ENCODE results near the gene ISYNA1. TPM values are rescaled to one million over a fixed set of nuclear protein-coding genes. Genes with fewer than 3 reads are reported as not detected.
"Not testable (repeated sequence)": the region's sequence is repeated elsewhere in the genome, so short reads cannot be mapped to it uniquely, and the experiment has no call there.

Gene ISYNA1
- total RNA-seq, 1 donor: 8.0 TPM

- H3K4me2 ChIP-seq (ENCODE audit: insufficient read depth, low read length); H3K4me3 ChIP-seq (ENCODE audit: insufficient read depth, low read length); H4K20me1 ChIP-seq (ENCODE audit: insufficient read depth, low read length); H3K27me3 ChIP-seq (ENCODE audit: insufficient read depth, low read length); H3K79me2 ChIP-seq (ENCODE audit: insufficient read depth, low read length); H3K9me3 ChIP-seq (ENCODE audit: low read depth, low read length); DNase-seq (ENCODE audit: insufficient read length, low spot score, missing footprints); H3K27ac ChIP-seq (ENCODE audit: low read depth, low read length); H2AFZ ChIP-seq (ENCODE audit: low read length); H3K4me1 ChIP-seq (ENCODE audit: insufficient read depth, low read length); H3K36me3 ChIP-seq (ENCODE audit: insufficient read depth, low read length): not testable (repeated sequence)
These were observed 35.3 kb downstream of the ISYNA1 start for GRCh38 chr19:18402455-18403248.

GRCh38 chr19:18401580-18402112, 36.3 kb downstream of the ISYNA1 start:
- Histone ChIP-seq H3K36me3 (ENCODE audit: insufficient read depth, low read length) (no peaks in the 10 kb centered on the region), H4K20me1 (ENCODE audit: insufficient read depth, low read length) (no peaks in the 10 kb centered on the region), H3K27me3 (ENCODE audit: insufficient read depth, low read length) (peaks cover 15% of the 10 kb centered on the region), H2AFZ (ENCODE audit: low read length) (no peak overlapping the region), H3K4me2 (ENCODE audit: insufficient read depth, low read length) (no peak overlapping the region), H3K27ac (ENCODE audit: low read depth, low read length) (no peak overlapping the region), H3K4me1 (ENCODE audit: insufficient read depth, low read length) (peaks cover 15% of the 10 kb centered on the region), H3K4me3 (ENCODE audit: insufficient read depth, low read length) (no peak overlapping the region), H3K79me2 (ENCODE audit: insufficient read depth, low read length) (no peaks in the 10 kb centered on the region), H3K9me3 (ENCODE audit: low read depth, low read length) (no peaks in the 10 kb centered on the region)
- TF ChIP-seq, protein P1, sequence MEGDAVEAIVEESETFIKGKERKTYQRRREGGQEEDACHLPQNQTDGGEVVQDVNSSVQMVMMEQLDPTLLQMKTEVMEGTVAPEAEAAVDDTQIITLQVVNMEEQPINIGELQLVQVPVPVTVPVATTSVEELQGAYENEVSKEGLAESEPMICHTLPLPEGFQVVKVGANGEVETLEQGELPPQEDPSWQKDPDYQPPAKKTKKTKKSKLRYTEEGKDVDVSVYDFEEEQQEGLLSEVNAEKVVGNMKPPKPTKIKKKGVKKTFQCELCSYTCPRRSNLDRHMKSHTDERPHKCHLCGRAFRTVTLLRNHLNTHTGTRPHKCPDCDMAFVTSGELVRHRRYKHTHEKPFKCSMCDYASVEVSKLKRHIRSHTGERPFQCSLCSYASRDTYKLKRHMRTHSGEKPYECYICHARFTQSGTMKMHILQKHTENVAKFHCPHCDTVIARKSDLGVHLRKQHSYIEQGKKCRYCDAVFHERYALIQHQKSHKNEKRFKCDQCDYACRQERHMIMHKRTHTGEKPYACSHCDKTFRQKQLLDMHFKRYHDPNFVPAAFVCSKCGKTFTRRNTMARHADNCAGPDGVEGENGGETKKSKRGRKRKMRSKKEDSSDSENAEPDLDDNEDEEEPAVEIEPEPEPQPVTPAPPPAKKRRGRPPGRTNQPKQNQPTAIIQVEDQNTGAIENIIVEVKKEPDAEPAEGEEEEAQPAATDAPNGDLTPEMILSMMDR (IDR thresholded peaks at IDR 0.05; ENCODE audit: extremely low read depth, low read depth, low read length): peak; percentile 44
- DNase-seq (ENCODE audit: insufficient read length, low spot score, missing footprints): peak; percentile 83

- no peak overlapping the region for H3K4me3 ChIP-seq (ENCODE audit: insufficient read depth, low read length)
- peaks cover 17% of the 10 kb centered on the region for H3K27me3 ChIP-seq (ENCODE audit: insufficient read depth, low read length)
- H3K27ac ChIP-seq (ENCODE audit: low read depth, low read length): no peak overlapping the region
- no peak overlapping the region for H2AFZ ChIP-seq (ENCODE audit: low read length)
- H4K20me1 ChIP-seq (ENCODE audit: insufficient read depth, low read length): no peaks in the 10 kb centered on the region
- peaks cover 15% of the 10 kb centered on the region for H3K4me1 ChIP-seq (ENCODE audit: insufficient read depth, low read length)
- no peaks in the 10 kb centered on the region for H3K9me3 ChIP-seq (ENCODE audit: low read depth, low read length)
- TF ChIP-seq, protein P1 (IDR thresholded peaks at IDR 0.05; ENCODE audit: extremely low read depth, low read depth, low read length): no peak
- H3K36me3 ChIP-seq (ENCODE audit: insufficient read depth, low read length): no peaks in the 10 kb centered on the region
- no peaks in the 10 kb centered on the region for H3K79me2 ChIP-seq (ENCODE audit: insufficient read depth, low read length)
- H3K4me2 ChIP-seq (ENCODE audit: insufficient read depth, low read length): peak overlapping the region; percentile 1
- DNase-seq (ENCODE audit: insufficient read length, low spot score, missing footprints): peak; percentile 95
These were observed 38.9 kb downstream of the ISYNA1 start for GRCh38 chr19:18399008-18399407.

DNA sequence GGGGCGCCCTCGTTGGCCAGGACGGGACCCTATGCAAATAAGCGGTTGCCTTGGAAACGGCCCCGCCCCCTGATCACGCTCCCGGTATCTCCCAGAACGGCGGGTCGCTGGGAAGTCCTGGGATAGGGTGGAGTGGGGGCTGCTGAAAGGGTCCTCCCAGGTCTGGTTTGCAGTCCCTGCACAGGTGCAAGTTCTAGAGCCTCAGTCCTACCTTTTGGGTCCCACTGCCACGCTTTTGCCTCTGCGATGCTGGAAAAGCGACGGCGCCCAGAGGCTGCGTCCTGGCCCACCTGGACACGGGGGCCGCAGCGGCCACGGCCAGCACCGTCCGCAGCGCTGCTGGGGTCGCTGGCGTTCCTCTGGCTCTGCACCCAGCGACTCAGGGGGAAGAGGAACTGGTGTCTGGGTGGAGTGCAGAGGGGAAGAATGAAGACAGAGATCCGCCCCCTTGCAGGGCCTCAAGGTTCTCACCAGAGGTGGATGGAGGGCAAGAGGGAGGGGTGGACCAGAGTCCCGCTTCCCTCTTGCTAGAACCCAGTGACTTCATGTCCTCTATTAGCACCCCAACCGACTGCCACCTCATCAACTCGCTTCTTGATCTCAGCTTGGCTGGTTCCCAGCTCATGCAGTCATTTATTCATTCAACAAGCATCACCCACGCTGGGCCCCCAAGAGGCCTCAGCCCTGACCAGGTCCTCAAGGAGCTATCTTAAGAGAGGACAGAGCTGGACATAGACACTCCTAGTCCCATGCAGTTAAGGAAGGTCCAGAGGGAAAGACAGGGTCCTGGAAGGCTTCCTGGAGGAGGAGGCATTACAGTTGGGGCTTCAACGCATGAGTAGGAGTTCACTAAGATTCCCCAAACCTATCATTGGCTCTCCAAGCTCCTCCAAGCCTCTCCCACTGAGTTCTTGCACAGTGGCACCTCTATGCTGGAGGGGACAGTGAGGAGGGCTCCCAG, 40.4 kb downstream of the ISYNA1 start, which contains the start of gene LRRC25:
Gene LRRC25 (minus strand): TSS at position 381 of the 961 bp plus-strand sequence. CDS start 659 bp downstream, outside the sequence.
- peak; percentile 71 for DNase-seq (ENCODE audit: insufficient read length, low spot score, missing footprints)
- Histone ChIP-seq H3K79me2 (ENCODE audit: insufficient read depth, low read length) (no peaks in the 10 kb centered on the region), H3K4me2 (ENCODE audit: insufficient read depth, low read length) (no peak within 1 kb of the TSS), H3K27ac (ENCODE audit: low read depth, low read length) (no peak within 1 kb of the TSS), H3K4me1 (ENCODE audit: insufficient read depth, low read length) (peaks cover 19% of the 10 kb centered on the region), H3K36me3 (ENCODE audit: insufficient read depth, low read length) (no peaks in the 10 kb centered on the region), H3K4me3 (ENCODE audit: insufficient read depth, low read length) (peak within 1 kb of the TSS; percentile 25), H2AFZ (ENCODE audit: low read length) (no peak within 1 kb of the TSS), H3K9me3 (ENCODE audit: low read depth, low read length) (no peaks in the 10 kb centered on the region), H3K27me3 (ENCODE audit: insufficient read depth, low read length) (peaks cover 17% of the 10 kb centered on the region), H4K20me1 (ENCODE audit: insufficient read depth, low read length) (no peaks in the 10 kb centered on the region)
- TF ChIP-seq, protein P1 (IDR thresholded peaks at IDR 0.05; ENCODE audit: extremely low read depth, low read depth, low read length): no peak

Data from osteoblast (primary cell).